HEK293 (cell line): ENCODE results near the gene TYW5.

Experiments
- CTCF ChIA-PET: fragments of 350-600 bp; formaldehyde crosslinking; extraction: SDS; loops from one replicate; lab custom pipeline; 2021; ENCODE audit warnings: antibody characterized with exemption; lab: Yijun Ruan, JAX
- POLR2A ChIA-PET: fragments of 300-600 bp; formaldehyde crosslinking; extraction: SDS; loops from one replicate; lab custom pipeline; 2020; ENCODE audit warnings: antibody characterized with exemption, inconsistent platforms; lab: Yijun Ruan, JAX
- H3K27ac ChIP-seq: fragments of 200-500 bp; sonication (Bioruptor generic); 2 replicates; pipeline ENCODE4 v1.5.1; 2014; ENCODE audit warnings: low read depth, low read length, control low read depth, inconsistent platforms; ENCODE audit errors: extremely low read depth
- H3K36me3 ChIP-seq, 2 experiments: fragments of 200-500 bp in 1 of 2; sonication (Bioruptor generic) in 1 of 2; 1 replicate in 1 of 2; 2 replicates in 1 of 2; pipeline ENCODE4 v1.5.1; 2014 to 2017; ENCODE audit warnings: inconsistent platforms in 2 of 2, low read length in 2 of 2; ENCODE audit not compliant: control insufficient read depth in 2 of 2, insufficient read depth in 1 of 2
- H3K4me1 ChIP-seq: fragments of 200-500 bp; sonication (Bioruptor generic); 2 replicates; pipeline ENCODE4 v1.5.1; 2014; ENCODE audit warnings: mild to moderate bottlenecking, low read length, inconsistent platforms; ENCODE audit not compliant: control insufficient read depth, insufficient read depth
- H3K4me3 ChIP-seq: 2 replicates; pipeline ENCODE4 v1.5.1; 2011; ENCODE audit warnings: low read depth, mild to moderate bottlenecking, control low read depth, low read length, moderate library complexity
- H3K9me3 ChIP-seq: fragments of 200-500 bp; sonication (Bioruptor generic); 2 replicates; pipeline ENCODE4 v1.5.1; 2014; ENCODE audit warnings: low read depth, low read length, inconsistent platforms; ENCODE audit not compliant: control insufficient read depth, insufficient read depth
- GLIS1 ChIP-seq: fragments of 450-650 bp; formaldehyde crosslinking; IDR thresholded peaks from 2 replicates; pipeline ENCODE4 v1.5.1; 2016; ENCODE audit warnings: missing biosample characterization, missing genetic modification characterization
- KLF1 ChIP-seq: fragments of 450-650 bp; formaldehyde crosslinking; IDR thresholded peaks from 2 replicates; pipeline ENCODE4 v1.5.1; 2016; ENCODE audit warnings: missing biosample characterization, missing genetic modification characterization
- OSR2 ChIP-seq: fragments of 450-650 bp; formaldehyde crosslinking; IDR thresholded peaks from 2 replicates; pipeline ENCODE4 v1.5.1; 2016; ENCODE audit warnings: missing biosample characterization, missing genetic modification characterization
- ZFP69B ChIP-seq: fragments of 450-650 bp; formaldehyde crosslinking; IDR thresholded peaks from 2 replicates; pipeline ENCODE4 v1.5.1; 2016; ENCODE audit warnings: missing biosample characterization, missing genetic modification characterization
- ZNF132 ChIP-seq: fragments of 450-650 bp; formaldehyde crosslinking; IDR thresholded peaks from 2 replicates; pipeline ENCODE4 v1.5.1; 2017; ENCODE audit warnings: missing biosample characterization, missing genetic modification characterization, borderline replicate concordance
- ZNF169 ChIP-seq: fragments of 450-650 bp; formaldehyde crosslinking; IDR thresholded peaks from 2 replicates; pipeline ENCODE4 v1.5.1; 2016; ENCODE audit warnings: missing biosample characterization, missing genetic modification characterization
- ZNF223 ChIP-seq: fragments of 450-650 bp; formaldehyde crosslinking; IDR thresholded peaks from 2 replicates; pipeline ENCODE4 v1.5.1; 2016; ENCODE audit warnings: missing biosample characterization, missing genetic modification characterization
- ZNF26 ChIP-seq: fragments of 450-650 bp; formaldehyde crosslinking; IDR thresholded peaks from 2 replicates; pipeline ENCODE4 v1.5.1; 2016; ENCODE audit warnings: missing biosample characterization, missing genetic modification characterization
- ZNF423 ChIP-seq: fragments of 450-650 bp; formaldehyde crosslinking; IDR thresholded peaks from 2 replicates; pipeline ENCODE4 v1.5.1; 2016; ENCODE audit warnings: missing biosample characterization, missing genetic modification characterization
- ZNF518A ChIP-seq: fragments of 450-650 bp; formaldehyde crosslinking; conservative IDR thresholded peaks from 2 replicates; pipeline ENCODE4 v1.5.1; 2016; ENCODE audit warnings: low read depth, missing biosample characterization, missing genetic modification characterization
- ZNF521 ChIP-seq: fragments of 450-650 bp; formaldehyde crosslinking; IDR thresholded peaks from 2 replicates; pipeline ENCODE4 v1.5.1; 2017; ENCODE audit warnings: missing biosample characterization, mild to moderate bottlenecking, missing genetic modification characterization
- ZNF558 ChIP-seq: fragments of 450-650 bp; formaldehyde crosslinking; IDR thresholded peaks from 2 replicates; pipeline ENCODE4 v1.5.1; 2016; ENCODE audit warnings: missing biosample characterization, missing genetic modification characterization
- ZNF580 ChIP-seq: fragments of 450-650 bp; formaldehyde crosslinking; IDR thresholded peaks from 2 replicates; pipeline ENCODE4 v1.5.1; 2016; ENCODE audit warnings: missing biosample characterization, missing genetic modification characterization
- ZNF610 ChIP-seq: fragments of 450-650 bp; formaldehyde crosslinking; IDR thresholded peaks from 2 replicates; pipeline ENCODE4 v1.5.1; 2016; ENCODE audit warnings: missing biosample characterization, missing genetic modification characterization, borderline replicate concordance
- ZNF624 ChIP-seq: fragments of 450-650 bp; formaldehyde crosslinking; IDR thresholded peaks from 2 replicates; pipeline ENCODE4 v1.5.1; 2017; ENCODE audit warnings: missing biosample characterization, missing genetic modification characterization
- ZNF654 ChIP-seq: fragments of 450-650 bp; formaldehyde crosslinking; IDR thresholded peaks from 2 replicates; pipeline ENCODE4 v1.5.1; 2016; ENCODE audit warnings: low read depth, missing biosample characterization, missing genetic modification characterization
- ZNF670 ChIP-seq: fragments of 450-650 bp; formaldehyde crosslinking; IDR thresholded peaks from 2 replicates; pipeline ENCODE4 v1.5.1; 2016; ENCODE audit warnings: missing biosample characterization, missing genetic modification characterization, low read depth
- ZNF677 ChIP-seq: fragments of 450-650 bp; IDR thresholded peaks from 2 replicates; pipeline ENCODE4 v1.5.0; 2018; ENCODE audit warnings: missing biosample characterization, mild to moderate bottlenecking, missing genetic modification characterization, moderate library complexity
- ZNF747 ChIP-seq: fragments of 450-650 bp; formaldehyde crosslinking; IDR thresholded peaks from 2 replicates; pipeline ENCODE4 v1.5.1; 2016; ENCODE audit warnings: missing biosample characterization, missing genetic modification characterization
- ZSCAN4 ChIP-seq: fragments of 450-650 bp; formaldehyde crosslinking; IDR thresholded peaks from 2 replicates; pipeline ENCODE4 v1.5.1; 2017; ENCODE audit warnings: missing biosample characterization, missing genetic modification characterization

TYW5 gene

GRCh38 chr2:199907008-199907714 lies 48.1 kb downstream of the TYW5 start:
- Histone ChIP-seq H3K4me1 (no peaks in the 10 kb centered on the region), H3K9me3 (no peaks in the 10 kb centered on the region), H3K27ac (no peak overlapping the region)
- CTCF ChIA-PET, result no interaction called here
- TF ChIP-seq ZNF223 (tag by site-specific recombination) (no peak), ZNF670 (no peak), KLF1 (tag by site-specific recombination) (no peak), ZNF624 (tag by site-specific recombination) (no peak), ZNF654 (no peak), ZNF558 (no peak), ZNF132 (tag by site-specific recombination) (no peak), GLIS1 (tag by site-specific recombination) (no peak), ZNF26 (no peak), ZNF423 (tag by site-specific recombination) (no peak), ZNF521 (no peak), ZNF169 (tag by site-specific recombination) (no peak), ZNF610 (tag by site-specific recombination) (no peak), ZNF580 (tag by site-specific recombination) (no peak), ZFP69B (tag by site-specific recombination) (no peak), OSR2 (tag by site-specific recombination) (no peak), ZSCAN4 (no peak), ZNF518A (no peak), ZNF747 (tag by site-specific recombination) (no peak), ZNF677 (no peak)
- TF ChIP-seq, all 188 proteins: peak for 0
- H3K36me3 ChIP-seq, result no peaks in the 10 kb centered on the region
- no peak overlapping the region for H3K4me3 ChIP-seq
- POLR2A ChIA-PET, result interaction anchor here (0.7 kb wide), 1 partner anchor 12 kb away, joined by 4 read pairs; no protein-coding TSS in a partner anchor
